ENCODE results near the gene GIPC2.
"Not testable (repeated sequence)": the region's sequence is repeated elsewhere in the genome, so short reads cannot be mapped to it uniquely, and the experiment has no call there.

The GIPC2 gene

DNA sequence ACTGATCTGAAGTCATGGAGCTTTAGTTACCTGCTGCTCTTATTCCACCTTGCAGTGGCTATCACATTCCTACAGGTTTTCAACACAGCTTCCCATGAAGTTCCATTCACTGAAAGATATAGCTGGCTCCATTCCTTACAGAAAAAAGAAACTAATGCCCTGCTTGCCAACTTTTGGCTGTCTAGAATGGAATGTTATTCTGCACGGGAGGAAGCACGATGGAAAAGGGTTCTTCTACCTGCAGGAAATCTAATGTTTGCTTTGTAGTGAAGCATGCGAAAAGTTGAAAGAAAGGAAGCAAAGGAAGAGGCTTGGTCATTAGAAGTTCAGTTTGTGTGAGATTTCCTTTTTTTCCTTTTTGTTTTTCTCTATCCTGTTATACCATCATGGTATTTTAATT, 32.6 kb downstream of the GIPC2 start:
- DNase-seq (ENCODE audit: low spot score) (no peak), ATAC-seq (ENCODE audit: low read depth) (no peak)
- Histone ChIP-seq H3K9me3 (ENCODE audit: severe bottlenecking) (no peaks in the 10 kb centered on the region), H3K4me1 (ENCODE audit: insufficient read depth, poor library complexity, severe bottlenecking) (peaks cover 9% of the 10 kb centered on the region), H3K27ac (ENCODE audit: poor library complexity, severe bottlenecking) (no peak overlapping the region), H3K27me3 (ENCODE audit: insufficient read depth, poor library complexity, severe bottlenecking) (no peaks in the 10 kb centered on the region), H3K4me3 (ENCODE audit: severe bottlenecking) (no peak overlapping the region), H3K36me3 (ENCODE audit: low read depth) (no peaks in the 10 kb centered on the region)
- TF ChIP-seq, protein P1, sequence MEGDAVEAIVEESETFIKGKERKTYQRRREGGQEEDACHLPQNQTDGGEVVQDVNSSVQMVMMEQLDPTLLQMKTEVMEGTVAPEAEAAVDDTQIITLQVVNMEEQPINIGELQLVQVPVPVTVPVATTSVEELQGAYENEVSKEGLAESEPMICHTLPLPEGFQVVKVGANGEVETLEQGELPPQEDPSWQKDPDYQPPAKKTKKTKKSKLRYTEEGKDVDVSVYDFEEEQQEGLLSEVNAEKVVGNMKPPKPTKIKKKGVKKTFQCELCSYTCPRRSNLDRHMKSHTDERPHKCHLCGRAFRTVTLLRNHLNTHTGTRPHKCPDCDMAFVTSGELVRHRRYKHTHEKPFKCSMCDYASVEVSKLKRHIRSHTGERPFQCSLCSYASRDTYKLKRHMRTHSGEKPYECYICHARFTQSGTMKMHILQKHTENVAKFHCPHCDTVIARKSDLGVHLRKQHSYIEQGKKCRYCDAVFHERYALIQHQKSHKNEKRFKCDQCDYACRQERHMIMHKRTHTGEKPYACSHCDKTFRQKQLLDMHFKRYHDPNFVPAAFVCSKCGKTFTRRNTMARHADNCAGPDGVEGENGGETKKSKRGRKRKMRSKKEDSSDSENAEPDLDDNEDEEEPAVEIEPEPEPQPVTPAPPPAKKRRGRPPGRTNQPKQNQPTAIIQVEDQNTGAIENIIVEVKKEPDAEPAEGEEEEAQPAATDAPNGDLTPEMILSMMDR (IDR thresholded peaks at IDR 0.05; ENCODE audit: poor library complexity, severe bottlenecking) = no peak

DNA sequence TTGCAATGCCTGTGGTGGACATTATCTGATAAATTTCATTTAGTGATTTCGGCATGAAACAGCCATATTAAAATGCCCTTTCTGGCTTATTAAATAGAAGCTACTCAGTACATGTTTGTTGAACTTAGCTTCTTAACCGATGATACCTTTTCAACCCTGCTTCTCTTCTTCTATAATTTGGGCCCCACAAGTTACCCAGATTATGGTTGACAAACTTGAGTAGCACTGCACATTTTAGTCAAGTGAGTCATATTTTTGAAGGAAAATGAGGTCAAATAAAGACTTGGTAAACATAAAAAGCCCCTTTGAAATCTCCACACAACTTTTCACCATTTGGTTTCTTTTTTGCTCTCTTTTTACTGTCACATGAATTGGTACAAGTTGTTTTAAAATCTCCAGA, 33.8 kb downstream of the GIPC2 start:
- ATAC-seq (ENCODE audit: low read depth) (no peak), DNase-seq (ENCODE audit: low spot score) (no peak)
- no peaks in the 10 kb centered on the region for H3K36me3 ChIP-seq (ENCODE audit: low read depth)
- TF ChIP-seq, protein P1 (IDR thresholded peaks at IDR 0.05; ENCODE audit: poor library complexity, severe bottlenecking) = no peak
- H3K4me1 ChIP-seq (ENCODE audit: insufficient read depth, poor library complexity, severe bottlenecking) = peaks cover 9% of the 10 kb centered on the region
- no peaks in the 10 kb centered on the region for H3K9me3 ChIP-seq (ENCODE audit: severe bottlenecking)
- no peak overlapping the region for H3K4me3 ChIP-seq (ENCODE audit: severe bottlenecking)
- H3K27me3 ChIP-seq (ENCODE audit: insufficient read depth, poor library complexity, severe bottlenecking) = no peaks in the 10 kb centered on the region
- peak overlapping the region; percentile 2 for H3K27ac ChIP-seq (ENCODE audit: poor library complexity, severe bottlenecking)

GRCh38 chr1:78080767-78081166, 35.0 kb downstream of the GIPC2 start:
- Histone ChIP-seq H3K4me1 (ENCODE audit: insufficient read depth, poor library complexity, severe bottlenecking) (peaks cover 9% of the 10 kb centered on the region), H3K27me3 (ENCODE audit: insufficient read depth, poor library complexity, severe bottlenecking) (no peaks in the 10 kb centered on the region), H3K36me3 (ENCODE audit: low read depth) (no peaks in the 10 kb centered on the region), H3K9me3 (ENCODE audit: severe bottlenecking) (no peaks in the 10 kb centered on the region), H3K4me3 (ENCODE audit: severe bottlenecking) (no peak overlapping the region), H3K27ac (ENCODE audit: poor library complexity, severe bottlenecking) (no peak overlapping the region)
- TF ChIP-seq, protein P1 (IDR thresholded peaks at IDR 0.05; ENCODE audit: poor library complexity, severe bottlenecking) = no peak
- no peak for DNase-seq (ENCODE audit: low spot score)
- no peak for ATAC-seq (ENCODE audit: low read depth)

DNA sequence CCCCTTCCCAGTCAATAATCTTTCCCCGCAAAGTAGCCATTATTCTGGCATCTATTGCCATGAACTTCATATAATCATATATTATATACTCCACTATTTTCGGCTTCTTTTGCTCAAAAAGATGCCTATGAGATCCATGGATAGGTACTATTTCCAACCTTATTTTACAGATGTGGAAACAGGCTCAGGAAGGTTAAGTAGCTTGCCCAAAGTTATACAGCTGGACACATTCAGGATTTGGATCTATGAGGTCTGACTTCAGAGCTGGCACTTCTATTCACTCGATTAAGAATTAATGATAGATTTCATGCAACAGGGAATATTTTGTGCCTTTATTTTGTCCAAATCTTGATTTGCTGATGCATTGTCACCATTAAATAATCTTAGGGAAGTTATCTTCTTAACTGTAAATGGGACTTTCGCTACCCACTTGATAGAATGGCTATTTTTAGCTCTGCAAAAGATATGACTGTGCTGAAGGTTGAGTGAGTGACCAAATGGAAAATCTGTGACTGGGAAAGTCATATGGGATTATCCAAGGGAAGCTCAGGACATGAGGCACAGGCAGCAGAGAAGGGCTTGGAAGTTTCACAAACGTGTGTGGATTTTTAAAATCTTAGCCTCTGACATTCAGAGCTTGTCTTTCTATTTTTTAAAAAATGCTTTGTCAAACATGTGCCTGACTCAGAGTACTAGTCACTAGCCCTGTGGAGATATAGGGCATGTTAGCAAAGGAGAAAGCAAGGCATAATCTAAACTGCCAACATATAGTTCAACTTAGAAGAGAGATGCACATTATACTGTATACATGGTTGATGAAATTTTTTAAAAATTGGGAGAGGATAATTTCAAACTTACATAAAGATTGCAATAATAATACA, 36.5 kb downstream of the GIPC2 start:
- peaks cover 9% of the 10 kb centered on the region for H3K4me1 ChIP-seq (ENCODE audit: insufficient read depth, poor library complexity, severe bottlenecking)
- no peaks in the 10 kb centered on the region for H3K36me3 ChIP-seq (ENCODE audit: low read depth)
- H3K9me3 ChIP-seq (ENCODE audit: severe bottlenecking) = peaks cover 7% of the 10 kb centered on the region
- no peak for ATAC-seq (ENCODE audit: low read depth)
- H3K4me3 ChIP-seq (ENCODE audit: severe bottlenecking) = no peak overlapping the region
- no peak overlapping the region for H3K27ac ChIP-seq (ENCODE audit: poor library complexity, severe bottlenecking)
- DNase-seq (ENCODE audit: low spot score) = no peak
- no peaks in the 10 kb centered on the region for H3K27me3 ChIP-seq (ENCODE audit: insufficient read depth, poor library complexity, severe bottlenecking)
- TF ChIP-seq, protein P1 (IDR thresholded peaks at IDR 0.05; ENCODE audit: poor library complexity, severe bottlenecking) = no peak

DNA sequence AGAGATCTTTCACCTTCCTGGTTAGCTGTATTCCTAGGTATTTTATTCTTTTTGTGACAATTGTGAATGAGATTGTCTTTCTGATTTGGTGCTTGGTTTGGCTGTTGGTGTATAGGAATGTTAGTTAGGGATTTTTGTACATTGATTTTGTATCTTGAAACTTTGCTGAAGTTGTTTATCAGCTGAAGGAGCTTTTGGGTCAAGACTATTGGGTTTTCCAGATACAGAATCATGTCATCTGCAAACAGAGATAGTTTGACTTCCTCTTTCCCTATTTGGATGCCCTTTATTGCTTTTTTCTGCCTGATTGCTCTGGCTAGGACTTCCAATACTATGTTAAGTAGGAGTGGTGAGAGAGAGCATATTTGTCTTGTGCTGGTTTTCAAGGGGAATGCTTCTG, 38.9 kb downstream of the GIPC2 start:
- not testable (repeated sequence) for H3K36me3 ChIP-seq (ENCODE audit: low read depth); ATAC-seq (ENCODE audit: low read depth)

More for the DNA sequence above, 38.9 kb downstream of the GIPC2 start:
- H3K4me3 ChIP-seq (ENCODE audit: severe bottlenecking); H3K9me3 ChIP-seq (ENCODE audit: severe bottlenecking); H3K4me1 ChIP-seq (ENCODE audit: insufficient read depth, poor library complexity, severe bottlenecking); H3K27ac ChIP-seq (ENCODE audit: poor library complexity, severe bottlenecking); DNase-seq (ENCODE audit: low spot score); H3K27me3 ChIP-seq (ENCODE audit: insufficient read depth, poor library complexity, severe bottlenecking): not testable (repeated sequence)

All from RWPE2 (cell line).